Mesendoderm (in vitro differentiated cells): ENCODE results near the gene IFI30.
A peak's percentile ranks its signal among the peaks of the same experiment; 100 is the strongest.

ENCODE experiments used
- DNase-seq: peaks from one replicate; pipeline ENCODE4 v3.0.0; 2013
- H2AK5ac ChIP-seq: 2 replicates; pipeline ENCODE4 v1.6.1; 2013; ENCODE audit warnings: low read length, inconsistent platforms
- H2BK120ac ChIP-seq: 2 replicates; pipeline ENCODE4 v1.6.1; 2013; ENCODE audit warnings: low read depth, mild to moderate bottlenecking, low read length, moderate library complexity, mixed read lengths
- H2BK15ac ChIP-seq: replicated peaks from 2 replicates; pipeline ENCODE4 v1.6.1; 2013; ENCODE audit warnings: low read depth, mild to moderate bottlenecking, moderate library complexity
- H2BK5ac ChIP-seq: 2 replicates; pipeline ENCODE4 v1.6.1; 2013; ENCODE audit warnings: low read length, inconsistent platforms
- H3K18ac ChIP-seq: 2 replicates; pipeline ENCODE4 v1.6.1; 2013; ENCODE audit warnings: mild to moderate bottlenecking, low read length, mixed read lengths
- H3K23ac ChIP-seq: one replicate; pipeline ENCODE4 v1.6.1; 2013; ENCODE audit warnings: low read length
- H3K27ac ChIP-seq: 2 replicates; pipeline ENCODE4 v1.5.1; 2013; ENCODE audit warnings: low read depth, mild to moderate bottlenecking, inconsistent platforms, low read length, moderate library complexity
- H3K27me3 ChIP-seq: 2 replicates; pipeline ENCODE4 v1.6.1; 2013; ENCODE audit warnings: low read length, control low read depth, mild to moderate bottlenecking, inconsistent platforms; ENCODE audit not compliant: insufficient read depth, poor library complexity
- H3K36me3 ChIP-seq: 2 replicates; pipeline ENCODE4 v1.6.1; 2013; ENCODE audit warnings: low read length, inconsistent platforms; ENCODE audit not compliant: control insufficient read depth, insufficient read depth
- H3K4ac ChIP-seq: one replicate; pipeline ENCODE4 v1.6.1; 2013; ENCODE audit warnings: low read depth, mild to moderate bottlenecking, low read length, moderate library complexity
- H3K4me1 ChIP-seq: 2 replicates; pipeline ENCODE4 v1.6.1; 2013; ENCODE audit warnings: low read depth, low read length, inconsistent platforms; ENCODE audit not compliant: control insufficient read depth
- H3K4me2 ChIP-seq: 2 replicates; pipeline ENCODE4 v1.6.1; 2013; ENCODE audit warnings: low read length
- H3K4me3 ChIP-seq: 2 replicates; pipeline ENCODE4 v1.5.1; 2013; ENCODE audit warnings: mild to moderate bottlenecking, low read length
- H3K56ac ChIP-seq: one replicate; pipeline ENCODE4 v1.6.1; 2013; ENCODE audit warnings: low read length
- H3K79me1 ChIP-seq: 2 replicates; pipeline ENCODE4 v1.6.1; 2013; ENCODE audit warnings: low read length, inconsistent platforms
- H3K79me2 ChIP-seq: 2 replicates; pipeline ENCODE4 v1.6.1; 2013; ENCODE audit warnings: mild to moderate bottlenecking, low read length; ENCODE audit not compliant: control insufficient read depth, insufficient read depth
- H3K9ac ChIP-seq: 2 replicates; pipeline ENCODE4 v1.6.1; 2013; ENCODE audit warnings: low read length, inconsistent platforms
- H4K5ac ChIP-seq: one replicate; pipeline ENCODE4 v1.6.1; 2013; ENCODE audit warnings: low read length
- H4K8ac ChIP-seq: one replicate; pipeline ENCODE4 v1.6.1; 2013; ENCODE audit warnings: low read depth, mild to moderate bottlenecking, control low read depth, low read length, moderate library complexity
- WGBS: extraction: QIAGEN DNeasy Blood & Tissue Kit; methylation state at CpG from one replicate; pipeline ENCODE4 v1.1.7; 2013; ENCODE audit warnings: low lambda C conversion rate, missing lambda C conversion rate; ENCODE audit not compliant: insufficient coverage; ENCODE audit errors: extremely low coverage; 5-methylcytosine and 5-hydroxymethylcytosine counted together

Gene IFI30

DNA sequence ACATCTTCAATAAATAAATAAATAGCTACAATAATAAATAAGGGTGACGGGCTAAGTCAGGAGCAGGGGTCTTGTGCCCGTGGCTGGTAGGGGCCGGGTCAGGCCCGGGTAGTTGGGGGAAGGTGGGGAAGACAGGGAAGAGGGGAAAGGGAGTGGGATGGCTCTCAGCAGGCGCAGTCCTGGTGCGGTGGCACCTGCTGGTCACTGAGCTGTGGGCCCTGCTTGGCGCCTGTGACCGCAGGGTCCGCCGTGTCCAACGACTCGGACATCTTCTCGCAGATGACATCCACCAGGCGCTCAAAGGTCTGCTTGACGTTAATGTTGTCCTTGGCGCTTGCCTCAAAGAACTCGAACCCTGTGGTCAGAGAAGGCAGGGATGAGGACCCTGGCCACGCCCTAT, 23.7 kb downstream of the IFI30 start:
- no peak overlapping the region for H2BK15ac ChIP-seq
- no peak for DNase-seq
- no peak overlapping the region for H3K4me3 ChIP-seq
- no peak overlapping the region for H2BK5ac ChIP-seq
- no peak overlapping the region for H2AK5ac ChIP-seq
- H3K79me1 ChIP-seq: peaks cover 7% of the 10 kb centered on the region
- H3K27ac ChIP-seq: no peak overlapping the region
- H3K23ac ChIP-seq: no peak overlapping the region
- H3K4me2 ChIP-seq: no peak overlapping the region
- no CpG with 5 or more reads among the region's 18 CpGs for WGBS
- H4K8ac ChIP-seq: no peak overlapping the region
- no peak overlapping the region for H3K4ac ChIP-seq
- no peaks in the 10 kb centered on the region for H3K27me3 ChIP-seq
- peaks cover 2% of the 10 kb centered on the region for H3K79me2 ChIP-seq
- H3K18ac ChIP-seq: no peak overlapping the region
- H4K5ac ChIP-seq: no peak overlapping the region
- peaks cover 5% of the 10 kb centered on the region for H3K4me1 ChIP-seq
- no peak overlapping the region for H3K9ac ChIP-seq
- H2BK120ac ChIP-seq: no peak overlapping the region
- peaks cover 4% of the 10 kb centered on the region for H3K36me3 ChIP-seq
- H3K56ac ChIP-seq: no peak overlapping the region

DNA sequence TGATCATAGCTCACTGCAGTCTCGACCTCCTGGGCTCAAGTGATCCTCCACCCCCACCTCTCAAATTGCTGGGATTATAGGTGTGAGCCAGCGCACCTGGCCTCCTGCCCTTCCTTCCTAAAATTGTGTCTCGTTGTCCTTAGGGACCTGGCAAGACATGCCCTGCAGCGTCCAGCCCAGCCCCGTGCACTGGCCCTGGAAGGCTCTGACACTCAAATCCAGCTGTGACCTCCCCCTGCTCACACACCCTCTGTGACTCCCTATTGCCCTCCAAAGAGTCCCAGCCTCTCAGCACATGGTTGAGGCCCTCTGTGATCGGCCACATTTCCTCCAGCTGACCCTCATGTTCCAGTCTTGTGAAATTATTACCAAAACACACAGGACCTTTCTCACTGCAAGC, 24.3 kb downstream of the IFI30 start:
- no peaks in the 10 kb centered on the region for H3K27me3 ChIP-seq
- H4K5ac ChIP-seq: no peak overlapping the region
- no peak overlapping the region for H3K4ac ChIP-seq
- peaks cover 7% of the 10 kb centered on the region for H3K79me1 ChIP-seq
- H2BK15ac ChIP-seq: no peak overlapping the region
- no peak overlapping the region for H2BK5ac ChIP-seq
- no peak overlapping the region for H3K56ac ChIP-seq
- H4K8ac ChIP-seq: no peak overlapping the region
- peaks cover 4% of the 10 kb centered on the region for H3K36me3 ChIP-seq
- no peak overlapping the region for H3K18ac ChIP-seq
- no peak overlapping the region for H3K23ac ChIP-seq
- DNase-seq: no peak
- no peak overlapping the region for H3K4me3 ChIP-seq
- peaks cover 2% of the 10 kb centered on the region for H3K79me2 ChIP-seq
- no CpG with 5 or more reads among the region's 6 CpGs for WGBS
- H3K4me1 ChIP-seq: peaks cover 5% of the 10 kb centered on the region
- no peak overlapping the region for H3K9ac ChIP-seq
- no peak overlapping the region for H3K4me2 ChIP-seq
- no peak overlapping the region for H2BK120ac ChIP-seq
- H2AK5ac ChIP-seq: no peak overlapping the region
- H3K27ac ChIP-seq: no peak overlapping the region

DNA sequence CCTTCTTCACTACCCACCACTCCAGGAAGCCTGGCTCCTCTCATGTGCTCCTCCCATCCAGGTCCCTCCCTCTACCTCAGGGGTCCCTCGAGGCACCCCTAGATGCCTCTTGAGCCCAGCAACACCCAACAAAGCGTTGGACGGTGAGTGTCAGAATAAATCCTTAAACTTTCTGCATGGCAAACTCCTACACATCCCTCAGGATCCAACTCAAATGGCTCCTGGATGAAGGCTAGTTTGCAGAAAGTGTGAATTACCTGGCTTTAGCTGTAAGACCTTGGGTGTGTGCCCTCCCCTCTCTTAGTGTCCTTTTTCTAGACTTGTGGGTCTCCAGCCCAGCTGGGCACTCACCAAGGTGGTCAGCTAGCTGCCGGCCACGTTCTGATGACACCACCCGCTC, 24.8 kb downstream of the IFI30 start:
- H3K79me1 ChIP-seq: peaks cover 7% of the 10 kb centered on the region
- no peaks in the 10 kb centered on the region for H3K27me3 ChIP-seq
- no peak overlapping the region for H2AK5ac ChIP-seq
- H2BK120ac ChIP-seq: no peak overlapping the region
- H2BK15ac ChIP-seq: no peak overlapping the region
- H3K36me3 ChIP-seq: peaks cover 4% of the 10 kb centered on the region
- no peak overlapping the region for H3K4ac ChIP-seq
- H3K4me2 ChIP-seq: no peak overlapping the region
- no peak overlapping the region for H3K18ac ChIP-seq
- no peak overlapping the region for H4K5ac ChIP-seq
- no CpG with 5 or more reads among the region's 6 CpGs for WGBS
- H2BK5ac ChIP-seq: no peak overlapping the region
- DNase-seq: no peak
- peaks cover 2% of the 10 kb centered on the region for H3K79me2 ChIP-seq
- no peak overlapping the region for H4K8ac ChIP-seq
- no peak overlapping the region for H3K4me3 ChIP-seq
- no peak overlapping the region for H3K23ac ChIP-seq
- no peak overlapping the region for H3K27ac ChIP-seq
- H3K56ac ChIP-seq: no peak overlapping the region
- H3K9ac ChIP-seq: no peak overlapping the region
- H3K4me1 ChIP-seq: peaks cover 8% of the 10 kb centered on the region

DNA sequence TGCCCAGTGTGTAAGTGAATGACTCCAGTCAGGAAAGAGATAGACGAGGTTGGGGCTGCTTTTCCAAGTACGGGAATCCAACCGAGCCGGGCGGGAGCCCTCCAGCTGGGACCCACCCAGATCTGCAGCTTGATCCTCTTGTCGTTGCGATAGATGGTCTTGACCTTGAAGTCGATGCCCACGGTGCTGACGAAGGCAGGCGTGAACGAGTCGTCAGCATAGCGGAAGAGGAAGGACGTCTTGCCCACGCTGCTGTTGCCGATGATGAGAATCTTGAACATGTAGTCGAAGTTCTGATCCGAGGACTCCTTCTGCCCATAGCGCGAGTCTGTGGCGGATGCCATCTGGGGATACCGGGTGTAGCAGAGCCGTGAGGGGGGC, 28.8 kb downstream of the IFI30 start:
- WGBS: no CpG with 5 or more reads among the region's 24 CpGs
- Histone ChIP-seq H2BK5ac (no peak overlapping the region), H3K18ac (no peak overlapping the region), H3K36me3 (no peaks in the 10 kb centered on the region), H3K79me1 (no peaks in the 10 kb centered on the region), H3K4me2 (no peak overlapping the region), H3K9ac (no peak overlapping the region), H3K23ac (no peak overlapping the region), H3K56ac (no peak overlapping the region), H3K4ac (no peak overlapping the region), H2BK120ac (no peak overlapping the region), H3K27ac (no peak overlapping the region), H4K5ac (no peak overlapping the region), H3K4me1 (peaks cover 3% of the 10 kb centered on the region), H3K27me3 (no peaks in the 10 kb centered on the region), H3K79me2 (no peaks in the 10 kb centered on the region), H4K8ac (no peak overlapping the region), H3K4me3 (no peak overlapping the region), H2BK15ac (no peak overlapping the region), H2AK5ac (no peak overlapping the region)
- DNase-seq: no peak

DNA sequence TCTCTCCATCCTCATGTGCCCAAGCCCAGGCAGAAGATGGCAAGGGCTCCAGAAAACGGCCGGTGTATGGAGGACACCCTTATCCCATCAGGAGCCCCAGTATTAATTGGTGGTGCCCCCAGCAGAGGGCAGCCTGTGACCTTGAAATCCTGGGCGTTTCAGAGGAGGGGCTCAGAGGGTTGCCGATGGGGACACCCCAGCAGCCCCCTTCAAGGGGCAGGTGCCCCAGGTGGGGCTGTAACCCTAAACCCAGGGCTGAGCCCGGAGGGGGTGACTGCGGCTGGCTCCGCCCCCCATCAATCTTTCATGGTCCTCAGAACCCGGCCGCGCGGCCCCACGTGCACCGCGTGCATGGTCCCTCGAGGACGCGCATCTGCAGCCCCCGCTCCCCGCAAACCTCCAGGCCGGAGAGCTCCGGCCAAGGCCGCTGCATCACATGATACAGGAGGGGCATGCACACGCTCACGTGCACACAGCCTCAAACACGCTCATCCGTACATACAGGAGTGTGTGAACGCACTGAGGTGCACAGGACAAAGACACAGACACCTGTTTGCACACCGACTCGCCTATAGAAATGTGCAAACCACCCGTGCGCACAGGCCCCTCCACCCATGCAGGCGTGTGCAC, 29.3 kb downstream of the IFI30 start:
- H3K79me2 ChIP-seq: no peaks in the 10 kb centered on the region
- H3K9ac ChIP-seq: peak overlapping the region; percentile 64
- no peak for DNase-seq

DNA sequence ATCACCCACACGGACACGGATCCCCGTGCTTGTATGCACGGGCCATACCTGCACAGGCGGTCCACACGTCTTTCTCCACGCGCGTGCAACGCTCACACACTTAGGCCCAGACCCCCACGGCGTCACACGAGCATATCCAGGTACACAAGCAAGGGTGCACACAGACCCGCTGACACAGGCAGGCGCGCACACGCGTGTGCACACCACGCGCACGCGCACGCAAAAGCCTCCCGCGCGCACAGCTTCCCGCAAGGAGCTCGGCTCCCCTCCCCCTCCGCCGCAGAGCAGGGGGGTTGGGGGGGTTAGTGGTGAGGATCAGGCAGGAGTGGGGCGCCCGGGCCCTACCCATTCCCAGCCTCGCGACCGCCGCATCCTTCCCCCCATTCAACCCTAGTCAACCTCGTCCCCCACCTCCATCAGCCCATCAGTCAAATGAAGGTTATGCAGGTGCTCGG, 29.8 kb downstream of the IFI30 start:
- no peak overlapping the region for H2BK15ac ChIP-seq
- no peak overlapping the region for H3K18ac ChIP-seq

More for the DNA sequence above, 29.3 kb downstream of the IFI30 start:
- no peak overlapping the region for H2BK15ac ChIP-seq
- H4K8ac ChIP-seq: no peak overlapping the region
- no peaks in the 10 kb centered on the region for H3K36me3 ChIP-seq
- H3K4me2 ChIP-seq: peak overlapping the region; percentile 81
- H3K56ac ChIP-seq: peak overlapping the region; percentile 29
- H2AK5ac ChIP-seq: no peak overlapping the region
- H3K18ac ChIP-seq: no peak overlapping the region
- no peak overlapping the region for H3K4me3 ChIP-seq
- H2BK5ac ChIP-seq: no peak overlapping the region
- H3K23ac ChIP-seq: no peak overlapping the region
- peaks cover 3% of the 10 kb centered on the region for H3K4me1 ChIP-seq
- H4K5ac ChIP-seq: no peak overlapping the region
- no peak overlapping the region for H2BK120ac ChIP-seq
- WGBS: no CpG with 5 or more reads among the region's 32 CpGs
- no peak overlapping the region for H3K4ac ChIP-seq
- no peak overlapping the region for H3K27ac ChIP-seq
- H3K27me3 ChIP-seq: no peaks in the 10 kb centered on the region
- no peaks in the 10 kb centered on the region for H3K79me1 ChIP-seq

More for the DNA sequence above, 29.8 kb downstream of the IFI30 start:
- Histone ChIP-seq H3K23ac (no peak overlapping the region), H4K8ac (no peak overlapping the region), H3K4me3 (peak overlapping the region; percentile 45), H2AK5ac (no peak overlapping the region), H2BK5ac (no peak overlapping the region), H3K4me2 (peak overlapping the region; percentile 81), H3K27me3 (no peaks in the 10 kb centered on the region), H4K5ac (no peak overlapping the region), H3K4me1 (peaks cover 3% of the 10 kb centered on the region), H3K4ac (no peak overlapping the region), H3K79me2 (no peaks in the 10 kb centered on the region), H3K56ac (peak overlapping the region; percentile 29), H3K36me3 (no peaks in the 10 kb centered on the region), H3K79me1 (no peaks in the 10 kb centered on the region), H2BK120ac (no peak overlapping the region), H3K9ac (peak overlapping the region; percentile 64), H3K27ac (no peak overlapping the region)
- no CpG with 5 or more reads among the region's 38 CpGs for WGBS
- no peak for DNase-seq
